Measurements from ENCODE around the gene ELOVL5. TPM values are rescaled to one million over a fixed set of nuclear protein-coding genes. Genes with fewer than 3 reads are reported as not detected.

ELOVL5 gene
- total RNA-seq, 4 donors from 2014 or later = 14.3 to 63.1 (median 29.2) TPM

GRCh38 chr6:53280207-53280606 lies 68.5 kb downstream of the ELOVL5 start:
- no peak for TF ChIP-seq EP300 (IDR thresholded peaks at IDR 0.05; ENCODE audit: low read depth)
- TF ChIP-seq, protein P1, sequence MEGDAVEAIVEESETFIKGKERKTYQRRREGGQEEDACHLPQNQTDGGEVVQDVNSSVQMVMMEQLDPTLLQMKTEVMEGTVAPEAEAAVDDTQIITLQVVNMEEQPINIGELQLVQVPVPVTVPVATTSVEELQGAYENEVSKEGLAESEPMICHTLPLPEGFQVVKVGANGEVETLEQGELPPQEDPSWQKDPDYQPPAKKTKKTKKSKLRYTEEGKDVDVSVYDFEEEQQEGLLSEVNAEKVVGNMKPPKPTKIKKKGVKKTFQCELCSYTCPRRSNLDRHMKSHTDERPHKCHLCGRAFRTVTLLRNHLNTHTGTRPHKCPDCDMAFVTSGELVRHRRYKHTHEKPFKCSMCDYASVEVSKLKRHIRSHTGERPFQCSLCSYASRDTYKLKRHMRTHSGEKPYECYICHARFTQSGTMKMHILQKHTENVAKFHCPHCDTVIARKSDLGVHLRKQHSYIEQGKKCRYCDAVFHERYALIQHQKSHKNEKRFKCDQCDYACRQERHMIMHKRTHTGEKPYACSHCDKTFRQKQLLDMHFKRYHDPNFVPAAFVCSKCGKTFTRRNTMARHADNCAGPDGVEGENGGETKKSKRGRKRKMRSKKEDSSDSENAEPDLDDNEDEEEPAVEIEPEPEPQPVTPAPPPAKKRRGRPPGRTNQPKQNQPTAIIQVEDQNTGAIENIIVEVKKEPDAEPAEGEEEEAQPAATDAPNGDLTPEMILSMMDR (IDR thresholded peaks at IDR 0.05) = no peak
- TF ChIP-seq POLR2A (IDR thresholded peaks at IDR 0.05) = no peak
- no peak for TF ChIP-seq POLR2AphosphoS5 (IDR thresholded peaks at IDR 0.05)
- DNase-seq = no peak
- WGBS, 2 donors (ENCODE audit: low coverage in 1 of 2) = 60 to 78% methylated on average over 1 to 2 of the region's 2 CpGs
- Histone ChIP-seq H3K4me1 (peaks cover 0 to 9% (median 2%) of the 10 kb centered on the region in 4 donors), H3K9me3 (no peaks in the 10 kb centered on the region), H3K4me3 (no peak overlapping the region), H3K36me3 (no peaks in the 10 kb centered on the region), H3K27ac (no peak overlapping the region), H3K27me3 (no peaks in the 10 kb centered on the region)
- intact Hi-C loops (cut with DNase I; ENCODE audit: low total_unique reads) (no loop called here), in situ Hi-C loops (cut with MboI; ENCODE audit: low pct_ligation_motif_present in 1 of 4, low pct_unique_long_range_greater_than_20kb in 1 of 4, low sequenced_read_pairs in 3 of 4) (no loop called here)

GRCh38 chr6:53279293-53279692 lies 69.5 kb downstream of the ELOVL5 start:
- Histone ChIP-seq H3K9me3 (no peaks in the 10 kb centered on the region), H3K4me3 (no peak overlapping the region), H3K27ac (no peak overlapping the region), H3K27me3 (no peaks in the 10 kb centered on the region), H3K36me3 (peaks cover 0 to 6% (median 3%) of the 10 kb centered on the region in 4 donors), H3K4me1 (peaks cover 0 to 9% (median 2%) of the 10 kb centered on the region in 4 donors)
- DNase-seq = no peak
- 84 to 90% methylated on average over 2 to 3 of the region's 3 CpGs for WGBS, 2 donors (ENCODE audit: low coverage in 1 of 2)
- TF ChIP-seq POLR2AphosphoS5 (IDR thresholded peaks at IDR 0.05) = no peak
- in situ Hi-C loops (cut with MboI; ENCODE audit: low pct_ligation_motif_present in 1 of 4, low pct_unique_long_range_greater_than_20kb in 1 of 4, low sequenced_read_pairs in 3 of 4) = no loop called here
- intact Hi-C loops (cut with DNase I; ENCODE audit: low total_unique reads) = no loop called here

DNA sequence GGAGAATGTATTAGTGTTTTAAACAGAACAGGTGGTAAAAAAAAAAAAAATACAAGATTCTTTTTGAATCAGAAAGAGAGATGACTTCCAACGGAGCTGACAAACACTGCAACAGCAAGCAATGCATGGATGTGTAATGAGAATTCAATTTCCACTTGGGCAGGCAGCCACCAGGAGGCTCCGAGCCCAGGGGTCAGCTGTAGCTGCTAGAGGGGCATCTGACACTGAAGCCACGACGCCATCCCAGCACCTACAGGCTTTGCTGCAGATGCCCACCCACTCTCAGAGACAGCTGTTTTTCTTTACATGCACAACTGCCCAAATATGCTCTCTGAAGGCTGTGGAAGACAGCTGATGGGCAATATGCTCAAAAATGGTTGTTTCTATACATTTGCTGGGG lies 75.4 kb downstream of the ELOVL5 start:
- Histone ChIP-seq H3K4me3 (no peak overlapping the region), H3K27ac (no peak overlapping the region), H3K4me1 (no peaks in the 10 kb centered on the region), H3K27me3 (no peaks in the 10 kb centered on the region), H3K36me3 (peaks cover 0 to 27% (median 3%) of the 10 kb centered on the region in 4 donors), H3K9me3 (no peaks in the 10 kb centered on the region)
- 81% methylated on average over 4 of the region's 4 CpGs; no CpG with 5 or more reads in 1 of the 2 donors for WGBS, 2 donors (ENCODE audit: low coverage in 1 of 2)
- in situ Hi-C loops (cut with MboI; ENCODE audit: low pct_ligation_motif_present in 1 of 4, low pct_unique_long_range_greater_than_20kb in 1 of 4, low sequenced_read_pairs in 3 of 4) = no loop called here
- intact Hi-C loops (cut with DNase I; ENCODE audit: low total_unique reads) = no loop called here
- no peak for DNase-seq
- TF ChIP-seq EP300 (IDR thresholded peaks at IDR 0.05; ENCODE audit: low read depth) (no peak), POLR2A (IDR thresholded peaks at IDR 0.05) (no peak), POLR2AphosphoS5 (IDR thresholded peaks at IDR 0.05) (no peak)
- TF ChIP-seq, protein P1 (IDR thresholded peaks at IDR 0.05) = no peak

DNA sequence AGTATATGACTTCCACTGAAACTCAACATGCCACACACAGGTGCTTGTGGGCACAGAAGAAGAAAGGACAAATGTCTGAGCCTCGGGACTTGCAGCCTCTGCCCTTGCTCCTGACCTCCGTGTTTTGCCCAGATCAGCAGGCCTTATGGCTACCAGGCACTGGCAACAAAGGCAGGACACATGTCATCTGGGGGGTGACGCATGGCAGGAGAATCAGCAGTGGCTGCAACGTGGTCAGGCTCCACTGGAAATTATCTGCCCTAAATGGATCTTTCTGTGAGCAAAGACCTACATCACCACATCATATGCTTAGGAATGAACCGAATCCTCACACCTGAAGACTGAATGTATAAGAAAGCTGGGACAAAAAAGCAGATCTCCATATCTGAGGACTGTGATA lies 78.9 kb downstream of the ELOVL5 start:
- H3K27me3 ChIP-seq = no peaks in the 10 kb centered on the region
- intact Hi-C loops (cut with DNase I; ENCODE audit: low total_unique reads) (no loop called here), in situ Hi-C loops (cut with MboI; ENCODE audit: low pct_ligation_motif_present in 1 of 4, low pct_unique_long_range_greater_than_20kb in 1 of 4, low sequenced_read_pairs in 3 of 4) (no loop called here)
- no peaks in the 10 kb centered on the region for H3K9me3 ChIP-seq
- no peak overlapping the region for H3K4me3 ChIP-seq
- WGBS, 2 donors (ENCODE audit: low coverage in 1 of 2) = 93 to 94% methylated on average over 3 to 5 of the region's 5 CpGs
- no peak for DNase-seq
- H3K4me1 ChIP-seq = no peaks in the 10 kb centered on the region
- TF ChIP-seq POLR2A (IDR thresholded peaks at IDR 0.05) (no peak), EP300 (IDR thresholded peaks at IDR 0.05; ENCODE audit: low read depth) (no peak), POLR2AphosphoS5 (IDR thresholded peaks at IDR 0.05) (no peak)
- TF ChIP-seq, protein P1 (IDR thresholded peaks at IDR 0.05) = no peak
- H3K27ac ChIP-seq = no peak overlapping the region
- peaks cover 0 to 35% (median 2%) of the 10 kb centered on the region in 4 donors for H3K36me3 ChIP-seq
